ENCODE measurements around the gene UVRAG.

The UVRAG gene

DNA sequence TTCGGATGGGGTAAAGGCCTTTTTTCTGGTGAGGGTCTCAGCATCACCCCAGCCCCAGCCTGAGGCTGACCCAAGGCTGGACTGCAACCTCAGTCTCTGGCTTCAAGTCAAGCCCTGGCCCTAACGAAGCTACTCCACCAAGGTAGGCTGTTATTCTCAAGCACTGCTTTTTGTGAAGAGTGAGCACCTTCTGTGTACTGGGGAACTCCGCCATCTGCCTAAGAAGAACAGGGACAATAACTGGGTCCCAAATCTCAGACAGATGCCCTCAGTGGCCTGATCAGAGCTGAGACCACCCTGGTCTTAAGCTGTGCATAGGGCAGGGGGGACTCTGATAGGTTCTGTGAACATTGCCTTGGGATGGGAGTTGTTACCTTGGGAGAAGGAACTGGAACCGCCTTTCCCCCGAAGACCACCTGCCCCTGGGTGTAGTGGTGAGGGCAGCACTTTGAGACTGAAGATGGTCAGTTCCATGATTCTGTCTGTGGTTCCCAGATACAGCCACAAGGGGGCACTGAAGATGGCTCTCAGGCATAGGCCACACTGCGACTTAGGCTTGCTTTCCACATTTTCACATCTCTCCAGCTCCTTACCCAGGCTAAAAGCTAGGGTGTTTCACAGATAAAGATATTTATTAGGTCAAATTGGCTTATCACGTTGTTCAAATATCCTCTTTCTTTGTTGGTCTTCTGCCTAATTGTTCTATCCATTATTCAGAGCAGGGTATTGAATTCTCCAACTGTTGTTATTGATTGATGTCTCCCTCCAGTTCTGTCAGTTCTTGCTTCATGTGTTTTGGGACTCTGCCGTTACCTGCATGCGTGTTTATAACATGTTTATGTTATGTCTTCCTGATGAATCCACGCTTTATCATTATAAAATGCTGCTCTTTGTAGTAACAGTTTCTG is 11.8 kb upstream of the UVRAG start:
- in situ Hi-C loops (cut with HindIII; ENCODE audit: low sequenced_read_pairs), result no loop called here

DNA sequence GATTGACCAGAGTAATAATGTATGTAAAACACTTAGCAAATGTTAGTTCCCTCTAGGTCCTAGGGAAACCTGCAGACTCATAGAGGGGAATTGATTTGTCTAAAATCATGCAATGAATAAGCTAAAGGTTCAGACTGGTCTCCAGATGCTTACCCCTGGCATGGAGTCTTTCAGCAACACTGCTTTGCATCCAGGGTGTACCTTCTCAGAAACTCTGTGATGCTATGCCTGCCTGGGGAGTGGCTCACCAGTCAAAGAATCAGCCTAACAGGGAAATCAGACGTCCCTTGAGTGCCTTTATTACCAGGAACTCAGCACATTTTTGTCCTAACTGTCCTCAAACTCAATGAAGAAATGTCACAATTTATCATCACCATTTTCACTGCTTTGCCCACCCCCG is 5.9 kb upstream of the UVRAG start:
- in situ Hi-C loops (cut with HindIII; ENCODE audit: low sequenced_read_pairs), result no loop called here

DNA sequence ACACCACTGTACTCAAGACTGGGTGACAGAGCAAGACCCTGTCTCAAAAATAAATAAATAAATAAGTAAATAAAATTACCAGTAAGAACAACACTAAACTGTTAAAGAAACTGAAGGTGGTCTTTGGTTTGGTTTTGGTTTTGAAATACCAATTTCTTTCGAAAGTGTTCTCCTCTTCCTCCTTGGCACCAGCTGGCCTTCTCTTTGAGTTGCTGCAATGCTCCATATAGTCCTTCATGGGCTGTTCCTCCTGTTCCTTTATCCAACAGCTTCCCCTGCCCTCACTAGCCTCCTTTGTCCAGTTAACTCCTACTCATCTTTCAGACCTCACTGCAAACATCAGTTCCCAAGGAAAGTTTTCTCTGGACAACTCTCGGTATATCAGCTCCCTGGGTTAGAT is 5.0 kb upstream of the UVRAG start:
- in situ Hi-C loops (cut with HindIII; ENCODE audit: low sequenced_read_pairs), result no loop called here

DNA sequence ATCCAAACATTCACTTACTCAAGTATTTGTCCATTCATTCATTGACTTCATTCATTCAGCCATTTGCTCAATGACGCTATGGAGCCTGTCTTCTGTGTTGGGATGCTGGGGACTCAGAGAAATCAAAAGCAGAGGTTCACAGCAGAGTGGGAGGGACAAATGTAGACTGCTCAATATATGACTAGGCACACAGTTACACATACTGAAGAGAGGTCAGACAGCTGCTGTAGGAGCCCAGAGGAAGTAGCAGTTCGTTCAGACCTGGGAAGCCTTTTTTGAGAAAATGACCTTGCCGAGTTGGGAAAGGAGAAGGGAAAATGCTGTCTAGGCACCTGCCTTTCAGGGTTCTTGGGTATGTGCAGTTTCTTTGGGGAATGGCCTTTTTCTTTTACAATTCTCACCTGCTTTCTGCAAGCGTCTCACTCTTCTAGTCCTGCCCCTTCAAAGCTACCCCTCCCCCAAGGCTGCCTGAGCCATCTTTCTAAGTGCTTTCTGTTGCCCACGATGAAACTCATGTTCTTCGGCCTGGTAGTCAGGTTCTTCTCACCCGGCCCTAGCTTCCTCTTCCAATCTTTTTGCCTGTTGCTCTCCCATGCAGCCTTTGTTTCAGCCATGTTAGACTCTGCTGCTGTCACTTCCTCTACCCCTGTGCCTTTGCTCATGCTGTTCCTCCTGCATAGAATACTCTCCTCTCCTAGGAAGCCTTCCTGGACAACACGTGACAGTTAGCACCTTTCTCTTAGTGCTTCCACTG is 4.2 kb upstream of the UVRAG start:
- in situ Hi-C loops (cut with HindIII; ENCODE audit: low sequenced_read_pairs), result no loop called here

DNA sequence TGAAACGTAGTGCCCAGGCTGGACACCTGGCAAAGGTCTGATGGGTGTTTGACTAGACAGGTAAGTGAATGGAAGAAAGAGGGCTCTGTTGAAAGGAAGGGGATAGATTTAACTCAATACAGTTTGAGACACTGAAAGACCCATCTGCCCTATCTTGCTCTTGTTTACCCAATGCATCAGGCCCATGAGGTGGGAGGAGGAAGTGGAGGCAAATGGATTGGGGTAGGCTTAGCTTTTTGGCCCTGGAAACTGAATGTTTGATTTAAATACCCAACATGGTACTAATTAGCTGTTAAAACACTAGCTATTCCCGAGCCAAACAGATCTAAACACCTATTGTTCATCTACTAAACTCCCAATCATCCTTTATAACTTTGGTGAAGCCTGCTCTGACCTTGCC is 3.5 kb upstream of the UVRAG start:
- in situ Hi-C loops (cut with HindIII; ENCODE audit: low sequenced_read_pairs), result no loop called here

DNA sequence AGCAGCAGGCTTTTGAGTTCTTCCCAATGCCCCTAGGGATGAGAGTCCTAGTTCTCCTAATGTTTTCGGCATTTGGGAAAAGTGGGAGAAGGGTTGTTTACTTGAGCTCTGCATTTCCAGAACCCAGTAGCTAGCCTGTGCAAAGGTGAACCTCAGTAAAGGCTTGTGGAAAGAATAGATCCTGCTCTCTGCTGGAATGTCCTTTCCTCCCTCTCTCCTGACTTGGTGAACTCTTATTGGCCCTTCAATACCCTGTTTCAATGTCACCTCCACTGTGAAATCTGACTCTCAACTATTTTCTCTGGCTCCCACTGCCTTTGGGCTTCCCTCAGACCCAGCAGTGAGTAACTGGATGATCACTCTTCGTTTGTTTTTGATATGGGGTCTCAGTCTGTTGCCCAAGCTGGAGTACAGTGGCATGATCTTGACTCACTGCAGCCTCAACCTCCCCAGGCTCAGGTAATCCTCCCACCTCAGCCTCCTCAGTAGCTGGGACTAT is 2.4 kb upstream of the UVRAG start:
- in situ Hi-C loops (cut with HindIII; ENCODE audit: low sequenced_read_pairs), result no loop called here

DNA sequence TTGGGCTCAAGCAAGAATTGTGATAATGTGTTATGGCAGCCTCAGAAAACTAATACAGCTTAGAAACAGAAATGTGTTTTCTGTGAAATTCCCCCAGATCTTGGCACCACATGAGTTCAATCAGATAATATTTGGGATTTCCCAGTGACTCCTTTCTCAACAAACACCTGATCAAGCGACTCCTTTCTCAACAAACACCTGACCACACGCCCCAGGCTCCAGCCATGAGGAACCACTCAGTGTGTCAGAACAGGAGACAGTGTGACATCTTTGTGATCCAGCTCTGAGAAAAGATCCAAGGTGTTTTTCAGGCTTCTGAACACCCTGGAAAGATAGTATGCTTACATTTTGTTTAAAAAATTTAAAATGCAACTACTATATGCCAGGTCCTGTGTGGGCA is 1.9 kb upstream of the UVRAG start:
- in situ Hi-C loops (cut with HindIII; ENCODE audit: low sequenced_read_pairs), result no loop called here

DNA sequence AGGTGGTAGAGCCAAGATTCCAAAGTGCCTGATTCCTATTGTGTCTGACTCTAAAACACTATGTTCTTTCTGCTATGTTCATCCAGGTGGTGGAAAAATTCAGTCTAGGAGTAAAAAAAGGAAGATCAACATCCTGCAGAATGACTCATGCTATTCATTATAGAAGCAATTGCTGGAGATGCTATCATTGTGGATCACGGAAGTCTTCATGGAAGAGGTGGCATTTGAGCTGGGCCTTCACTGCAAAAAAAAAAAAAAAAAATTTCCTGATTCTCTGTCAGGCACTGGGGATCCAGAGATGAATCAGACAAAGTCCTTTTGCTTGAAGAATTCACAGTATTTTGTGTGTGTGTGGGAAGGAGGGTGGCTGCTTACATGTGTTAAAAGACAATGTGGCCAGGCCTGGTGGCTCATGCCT is 1.4 kb upstream of the UVRAG start:
- in situ Hi-C loops (cut with HindIII; ENCODE audit: low sequenced_read_pairs), result no loop called here

DNA sequence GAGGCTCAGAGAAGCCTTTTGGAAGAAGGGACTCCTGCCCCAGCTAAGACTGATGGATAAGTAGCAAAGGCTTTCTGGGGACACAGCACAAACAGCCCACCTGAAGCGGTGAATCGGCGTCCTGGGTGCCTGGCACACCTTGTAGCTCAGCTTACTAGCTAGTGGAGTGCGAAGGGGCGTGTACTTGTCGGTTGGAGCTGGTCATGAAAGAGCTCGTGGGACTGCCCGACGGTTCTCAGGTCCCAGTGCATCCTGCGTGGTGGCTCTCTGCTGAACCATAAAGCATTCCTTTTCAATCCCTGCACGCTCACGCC is 690 bp upstream of the UVRAG start:
- in situ Hi-C loops (cut with HindIII; ENCODE audit: low sequenced_read_pairs), result no loop called here

DNA sequence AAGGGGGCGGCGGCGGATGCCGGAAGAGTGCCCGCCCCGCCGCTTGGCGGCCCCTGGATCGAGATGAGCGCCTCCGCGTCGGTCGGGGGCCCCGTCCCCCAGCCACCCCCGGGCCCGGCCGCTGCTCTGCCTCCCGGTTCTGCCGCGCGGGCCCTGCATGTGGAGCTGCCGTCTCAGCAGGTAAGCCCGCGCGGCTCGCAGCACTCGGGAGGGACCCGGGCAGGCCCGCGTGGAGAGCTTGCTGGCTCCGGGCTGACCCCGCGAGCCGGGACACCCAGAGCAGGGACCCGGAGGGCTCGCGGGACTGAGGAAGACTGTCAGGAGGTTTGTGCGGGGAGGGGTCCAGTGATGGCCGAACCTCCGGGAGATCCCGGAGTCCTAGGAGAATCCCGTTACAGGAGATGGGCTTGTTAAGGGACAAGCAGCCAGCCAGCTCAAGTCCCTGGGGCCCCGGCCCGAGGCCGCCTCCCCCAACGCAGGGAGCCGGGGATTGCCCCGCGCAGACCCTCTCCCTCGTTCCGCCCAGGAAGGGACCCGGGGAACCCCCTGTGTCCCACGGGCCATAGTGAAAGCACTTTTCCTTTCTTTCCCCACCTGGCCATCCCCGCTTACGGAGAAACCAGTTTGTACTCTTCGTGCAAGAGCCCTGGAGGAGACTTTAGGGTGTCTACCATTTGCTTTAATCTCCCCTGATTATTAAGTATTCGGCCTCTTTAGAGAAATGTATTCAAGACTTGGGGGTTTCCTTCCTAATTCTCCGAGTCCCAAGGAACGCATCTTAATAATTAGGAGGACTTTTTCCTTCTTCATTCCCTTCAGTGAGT is 547 bp downstream of the UVRAG start:
- in situ Hi-C loops (cut with HindIII; ENCODE audit: low sequenced_read_pairs), result no loop called here

DNA sequence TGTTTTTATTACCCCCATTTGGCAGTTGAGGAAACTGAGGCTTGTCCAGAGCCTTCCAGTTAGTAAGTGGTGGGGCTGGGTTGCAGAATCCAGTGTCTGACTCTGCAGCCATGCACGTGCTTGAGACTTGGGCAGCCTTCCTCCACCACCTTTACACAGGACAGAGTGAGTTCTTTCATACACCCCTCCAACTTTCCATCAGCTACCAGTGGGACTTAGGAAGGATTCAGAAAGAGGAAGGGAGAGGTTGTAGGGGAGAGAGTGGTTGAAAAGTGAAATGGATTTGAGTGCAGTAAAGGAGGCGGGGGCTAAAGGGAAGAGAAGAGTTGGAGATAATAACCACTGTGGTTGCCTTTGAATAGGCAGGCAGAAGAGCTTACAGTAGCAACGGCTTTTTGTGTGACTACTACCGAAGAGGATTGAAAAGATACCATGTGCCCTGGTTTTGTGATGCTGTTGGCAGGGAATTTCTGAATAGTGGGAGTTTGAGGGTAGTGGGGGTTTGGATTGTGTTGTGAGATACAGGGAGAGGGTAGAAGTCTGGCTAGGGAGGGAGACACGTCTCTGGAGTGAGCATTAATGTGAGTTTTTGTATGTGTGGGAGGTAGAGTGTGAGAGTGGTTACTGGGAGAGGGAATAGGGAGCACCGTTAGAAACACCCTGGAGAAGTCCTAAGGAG is 1.7 kb downstream of the UVRAG start:
- in situ Hi-C loops (cut with HindIII; ENCODE audit: low sequenced_read_pairs), result no loop called here

DNA sequence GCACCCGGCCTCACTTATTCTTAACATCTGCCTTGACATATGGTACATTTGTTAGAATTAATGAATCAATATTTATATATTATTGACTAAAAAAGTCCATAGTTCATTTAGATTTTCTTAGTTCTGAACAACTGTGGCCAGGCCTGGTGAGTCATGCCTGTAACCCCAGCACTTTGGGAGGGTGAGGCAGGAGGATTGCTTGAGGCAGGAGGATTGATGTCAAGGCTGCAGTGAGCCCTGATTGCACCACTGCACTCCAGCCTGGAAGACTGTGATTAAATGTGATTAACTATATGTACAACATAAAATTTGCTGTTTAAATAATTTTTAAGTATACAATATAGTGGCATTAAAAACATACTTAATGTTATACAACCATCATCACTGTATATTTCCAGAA is 5.6 kb downstream of the UVRAG start:
- in situ Hi-C loops (cut with HindIII; ENCODE audit: low sequenced_read_pairs), result no loop called here

DNA sequence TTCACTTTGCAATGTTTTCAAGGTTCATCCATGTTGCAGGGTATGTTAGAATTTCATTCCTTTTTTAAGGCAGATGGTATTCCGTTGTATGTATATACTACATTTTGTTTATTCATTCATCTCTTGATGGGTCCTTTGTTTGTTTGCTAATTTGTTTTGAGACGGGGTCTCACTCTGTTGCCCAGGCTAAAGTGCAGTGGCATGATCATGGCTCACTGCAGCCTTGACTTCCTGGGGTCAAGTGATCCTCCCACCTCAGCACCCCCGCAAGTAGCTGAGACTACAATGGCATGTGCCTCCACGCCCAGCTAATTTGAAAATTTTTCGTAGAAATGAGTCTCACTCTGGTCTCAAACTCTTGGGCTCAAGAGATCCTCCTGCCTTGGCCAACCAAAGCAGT is 6.2 kb downstream of the UVRAG start:
- in situ Hi-C loops (cut with HindIII; ENCODE audit: low sequenced_read_pairs), result no loop called here

DNA sequence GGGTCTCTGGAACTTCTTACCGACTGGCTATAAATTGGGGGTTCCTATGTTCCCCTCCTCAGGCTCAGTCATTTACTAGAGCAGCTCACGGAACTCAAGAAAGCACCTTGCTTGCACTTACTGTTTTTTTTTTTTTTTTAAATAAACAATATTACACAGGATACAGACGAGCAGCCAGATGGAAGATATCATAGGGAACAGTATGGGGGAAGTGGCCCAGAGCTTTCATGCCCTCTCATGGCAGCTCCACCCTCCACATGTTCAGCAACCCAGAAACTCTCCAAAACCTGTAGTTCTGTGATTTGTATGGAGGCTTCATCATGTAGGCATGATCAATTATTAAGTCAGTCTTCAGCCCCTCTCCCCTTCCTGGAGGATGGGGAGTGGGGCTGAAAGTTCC is 7.5 kb downstream of the UVRAG start:
- in situ Hi-C loops (cut with HindIII; ENCODE audit: low sequenced_read_pairs), result no loop called here

DNA sequence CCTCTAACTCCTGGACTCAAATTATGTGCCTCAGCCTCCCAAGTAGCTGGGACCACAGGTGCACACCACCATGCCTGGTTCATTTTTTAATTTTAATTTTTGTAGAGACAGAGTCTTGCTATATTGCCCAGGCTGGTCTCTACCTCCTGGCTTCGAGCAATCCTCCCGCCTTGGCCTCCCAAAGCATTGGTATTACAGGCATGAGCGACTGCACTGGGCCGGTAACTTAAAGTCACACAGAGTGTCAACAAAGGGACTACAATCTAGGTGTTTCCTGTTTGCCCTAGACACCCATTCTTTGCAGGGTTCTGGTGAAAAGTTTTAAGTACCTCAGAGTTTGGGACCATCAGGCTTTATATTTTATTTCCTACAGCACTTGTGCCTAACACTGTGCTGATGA is 8.4 kb downstream of the UVRAG start:
- in situ Hi-C loops (cut with HindIII; ENCODE audit: low sequenced_read_pairs), result no loop called here

DNA sequence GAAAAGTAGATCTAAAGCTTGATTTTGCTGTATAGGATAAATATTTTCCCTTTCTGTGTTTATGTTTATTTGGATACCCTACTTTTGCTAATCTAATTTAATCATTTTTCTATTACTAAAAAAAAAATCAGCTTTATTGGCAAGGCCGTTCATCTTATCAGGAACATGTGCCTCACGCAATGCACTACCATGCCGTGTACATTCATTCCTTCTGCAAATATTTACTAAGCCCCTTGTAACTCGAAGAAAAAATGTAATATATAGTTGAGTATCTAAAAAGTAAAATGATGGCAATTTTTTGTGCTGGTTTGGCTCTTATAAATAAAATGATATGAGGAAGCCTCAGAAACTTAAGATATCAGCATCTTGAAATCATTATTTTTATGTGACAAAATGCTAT is 8.9 kb downstream of the UVRAG start:
- in situ Hi-C loops (cut with HindIII; ENCODE audit: low sequenced_read_pairs), result no loop called here

DNA sequence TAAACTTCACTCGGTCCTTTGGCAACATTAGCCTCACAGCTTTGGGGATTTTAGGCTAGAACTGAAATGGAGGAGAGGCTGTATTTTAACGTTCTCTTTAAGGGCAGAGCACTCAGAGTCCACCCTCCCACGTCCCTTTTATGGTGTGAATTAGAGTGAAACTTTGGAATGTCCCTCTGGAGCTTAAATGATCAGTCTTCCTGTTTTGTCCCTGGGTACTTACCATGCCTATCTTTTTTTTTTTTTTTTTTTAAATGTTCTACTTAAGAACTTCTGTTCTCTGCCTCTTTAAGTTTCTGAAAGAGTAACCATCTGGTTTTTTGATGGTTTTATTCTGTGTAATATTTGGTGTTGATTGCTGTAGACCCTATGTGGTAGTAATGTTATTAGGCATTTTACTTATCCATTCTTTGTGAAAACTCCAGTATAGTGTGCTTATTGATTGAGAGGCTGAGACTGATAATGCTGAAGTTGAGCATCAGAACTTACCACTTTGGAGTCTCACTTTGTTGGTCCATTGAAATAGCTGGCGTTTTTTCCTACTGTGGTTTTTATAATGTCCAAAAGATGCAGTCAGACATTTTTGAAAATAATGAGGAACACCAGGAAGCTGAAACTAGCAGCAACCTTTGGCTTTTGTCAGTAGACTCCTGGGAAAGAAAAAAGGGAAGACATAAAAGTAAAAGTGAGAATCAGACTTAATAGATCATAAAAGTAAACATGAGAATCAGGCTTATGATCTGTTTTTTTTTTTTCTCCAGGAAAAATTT is 11.6 kb downstream of the UVRAG start:
- in situ Hi-C loops (cut with HindIII; ENCODE audit: low sequenced_read_pairs), result no loop called here

DNA sequence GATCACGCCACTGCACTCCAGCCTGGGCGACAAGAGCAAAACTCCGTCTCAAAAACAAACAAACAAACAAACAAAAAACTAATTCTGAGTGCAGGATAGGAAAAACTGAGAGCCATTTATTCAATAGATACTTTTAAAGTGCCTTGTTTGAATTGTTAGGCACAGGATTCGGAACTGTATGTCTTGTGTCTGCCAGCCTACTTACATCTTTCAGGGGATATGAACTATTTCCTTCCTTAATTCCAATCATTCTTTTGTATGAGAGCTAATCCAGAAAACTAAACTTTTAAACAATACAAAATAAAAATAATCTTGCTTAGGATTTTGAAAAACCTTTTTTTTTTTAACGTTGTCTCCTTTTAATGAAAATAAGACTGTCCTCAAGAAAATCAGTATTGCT is 12.6 kb downstream of the UVRAG start:
- in situ Hi-C loops (cut with HindIII; ENCODE audit: low sequenced_read_pairs), result no loop called here

DNA sequence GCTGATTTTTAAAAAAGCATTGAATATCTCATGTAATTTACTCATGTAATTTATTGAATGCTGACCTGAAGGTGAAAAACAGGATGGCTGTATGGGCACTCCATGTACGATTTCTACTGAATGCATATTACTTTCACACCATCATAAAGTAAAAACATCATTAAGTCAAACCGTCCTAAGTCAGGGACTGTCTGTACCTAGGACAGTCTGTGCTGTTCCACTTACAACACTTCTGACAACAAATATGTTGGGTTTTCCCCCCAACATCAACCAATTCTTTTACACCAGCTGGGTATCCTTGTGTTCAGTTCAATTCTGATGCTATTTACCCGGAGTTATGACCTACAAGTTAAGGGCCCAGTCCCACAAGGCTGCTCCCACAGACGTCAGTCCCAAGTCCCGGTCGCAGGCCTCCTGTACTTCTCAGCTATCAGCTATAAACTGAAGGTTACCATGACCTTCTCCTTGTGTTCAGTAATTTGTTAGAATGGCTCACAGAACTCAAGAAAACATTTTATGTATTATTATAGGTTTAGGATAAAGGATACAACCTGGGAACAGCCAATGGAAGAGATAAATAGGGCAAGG is 17.0 kb downstream of the UVRAG start:
- in situ Hi-C loops (cut with HindIII; ENCODE audit: low sequenced_read_pairs), result no loop called here

DNA sequence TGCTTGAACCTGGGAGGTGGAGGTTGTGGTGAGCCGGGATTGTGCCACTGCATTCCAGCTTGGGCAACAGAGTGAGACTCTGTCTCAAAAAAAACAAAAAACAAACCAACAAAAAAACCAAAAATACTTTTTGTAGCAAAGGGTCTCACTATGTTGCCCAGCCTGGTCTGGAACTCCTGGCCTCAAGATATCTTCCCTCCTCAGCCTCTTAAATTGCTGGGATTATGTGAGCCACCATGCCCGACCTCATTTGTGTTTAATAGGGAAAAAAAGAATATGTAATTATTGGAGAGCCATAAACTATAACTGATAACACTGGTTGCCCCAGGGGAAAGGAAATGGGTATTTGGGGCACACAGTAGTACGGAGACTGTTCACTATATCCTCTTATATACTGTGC is 19.7 kb downstream of the UVRAG start:
- in situ Hi-C loops (cut with HindIII; ENCODE audit: low sequenced_read_pairs), result no loop called here

All from endothelial cell of hepatic sinusoid (primary cell).